ENCODE results near the gene SMAD4.
A peak's percentile ranks its signal among the peaks of the same experiment; 100 is the strongest.
"Not testable (repeated sequence)": the region's sequence is repeated elsewhere in the genome, so short reads cannot be mapped to it uniquely, and the experiment has no call there.

SMAD4 gene

DNA sequence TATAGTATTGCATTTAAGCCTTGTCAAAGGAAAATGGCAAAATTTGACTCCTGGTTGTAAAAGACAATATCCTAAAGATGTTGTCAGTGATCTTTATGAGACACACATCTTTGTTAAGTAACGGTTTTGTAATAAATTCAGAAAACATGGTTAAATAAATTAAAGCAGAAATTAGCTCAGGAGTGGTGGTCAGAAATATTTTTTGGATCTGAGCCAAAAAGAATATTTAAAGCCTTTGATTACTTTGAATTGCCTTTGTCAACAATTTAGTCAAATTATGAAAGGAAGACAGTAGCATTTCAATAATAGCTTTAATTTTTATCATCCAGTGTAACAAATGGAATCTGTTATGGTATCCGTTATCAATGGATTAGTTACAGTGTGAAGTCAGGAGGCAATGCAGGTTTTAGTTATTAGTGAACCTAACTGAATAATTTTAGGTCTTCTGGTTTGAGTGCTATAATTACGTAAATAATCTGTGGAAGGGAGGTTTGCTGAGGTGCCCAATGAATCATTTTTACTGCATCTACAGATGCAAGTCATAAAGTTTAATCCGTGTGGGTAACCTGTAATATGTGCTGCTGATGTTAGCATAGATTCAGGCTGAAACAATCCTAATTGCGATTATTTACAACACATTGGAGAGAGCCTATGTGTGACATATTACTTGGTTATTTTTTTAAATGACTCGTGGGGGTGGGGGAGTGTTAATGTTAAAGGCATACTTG, 42.7 kb downstream of the SMAD4 start:
- no peak for DNase-seq

DNA sequence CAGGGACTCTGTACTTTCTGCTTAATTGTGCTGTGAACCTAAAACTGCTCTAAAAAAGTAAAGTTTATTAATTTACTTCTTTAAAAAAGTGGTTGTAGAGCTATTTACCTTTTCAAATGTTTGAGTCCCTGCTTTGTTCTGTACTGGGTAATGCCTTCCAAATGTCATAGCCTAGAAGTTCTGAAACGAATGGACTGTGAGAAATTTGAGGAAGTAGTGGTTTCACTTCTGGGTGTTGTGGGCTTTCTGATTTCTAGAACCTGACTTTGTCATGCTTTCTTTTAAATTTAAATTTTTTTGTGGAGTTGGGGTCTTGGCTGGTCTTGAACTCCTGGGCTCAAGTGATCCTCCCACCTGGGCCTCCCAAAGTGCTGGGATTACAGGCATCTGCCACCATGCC, 44.6 kb downstream of the SMAD4 start:
- DNase-seq = no peak

DNA sequence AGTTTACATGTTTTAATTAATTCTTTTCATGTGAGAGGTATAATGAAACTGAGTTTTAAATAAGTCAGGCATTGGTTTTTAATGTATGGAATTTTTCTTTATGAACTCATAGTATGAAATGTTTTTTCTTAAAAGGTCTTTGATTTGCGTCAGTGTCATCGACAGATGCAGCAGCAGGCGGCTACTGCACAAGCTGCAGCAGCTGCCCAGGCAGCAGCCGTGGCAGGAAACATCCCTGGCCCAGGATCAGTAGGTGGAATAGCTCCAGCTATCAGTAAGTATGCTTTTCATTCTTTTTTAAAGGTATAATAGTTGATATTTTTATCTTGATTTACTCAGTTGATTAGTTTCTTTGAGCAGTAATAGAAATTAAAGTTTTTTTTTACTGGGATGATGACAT, 46.5 kb downstream of the SMAD4 start:
- DNase-seq = no peak

DNA sequence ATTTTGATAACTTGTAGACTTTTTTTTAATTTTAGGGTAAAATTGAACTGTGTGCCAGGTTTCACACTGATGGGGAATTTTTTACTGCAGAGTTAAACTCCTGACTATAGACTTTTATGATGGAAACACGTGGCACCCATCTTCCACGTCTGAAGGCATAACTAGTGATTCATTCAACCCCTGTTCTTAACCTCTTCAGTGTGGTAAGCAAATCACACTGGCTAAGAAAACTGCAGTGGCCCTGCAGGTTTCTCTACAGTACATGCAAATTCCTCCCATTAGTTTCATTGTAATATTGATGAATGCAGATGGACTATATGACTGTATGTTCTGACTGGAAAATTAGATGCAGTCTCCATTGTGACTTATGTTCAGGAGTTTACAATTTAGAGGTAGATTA, 47.2 kb downstream of the SMAD4 start:
- DNase-seq = no peak

DNA sequence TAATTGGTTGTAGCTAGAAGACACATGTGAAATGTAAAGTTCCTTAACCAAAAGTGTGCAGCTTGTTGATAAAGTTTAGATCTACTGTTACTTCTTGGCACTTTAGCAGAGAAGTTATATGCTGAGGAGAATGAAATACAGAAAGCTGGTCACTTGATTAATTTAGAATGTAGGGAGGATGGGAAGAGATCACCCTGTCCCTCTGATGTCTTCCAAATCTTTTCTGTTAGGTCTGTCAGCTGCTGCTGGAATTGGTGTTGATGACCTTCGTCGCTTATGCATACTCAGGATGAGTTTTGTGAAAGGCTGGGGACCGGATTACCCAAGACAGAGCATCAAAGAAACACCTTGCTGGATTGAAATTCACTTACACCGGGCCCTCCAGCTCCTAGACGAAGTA, 48.0 kb downstream of the SMAD4 start:
- no peak for DNase-seq

DNA sequence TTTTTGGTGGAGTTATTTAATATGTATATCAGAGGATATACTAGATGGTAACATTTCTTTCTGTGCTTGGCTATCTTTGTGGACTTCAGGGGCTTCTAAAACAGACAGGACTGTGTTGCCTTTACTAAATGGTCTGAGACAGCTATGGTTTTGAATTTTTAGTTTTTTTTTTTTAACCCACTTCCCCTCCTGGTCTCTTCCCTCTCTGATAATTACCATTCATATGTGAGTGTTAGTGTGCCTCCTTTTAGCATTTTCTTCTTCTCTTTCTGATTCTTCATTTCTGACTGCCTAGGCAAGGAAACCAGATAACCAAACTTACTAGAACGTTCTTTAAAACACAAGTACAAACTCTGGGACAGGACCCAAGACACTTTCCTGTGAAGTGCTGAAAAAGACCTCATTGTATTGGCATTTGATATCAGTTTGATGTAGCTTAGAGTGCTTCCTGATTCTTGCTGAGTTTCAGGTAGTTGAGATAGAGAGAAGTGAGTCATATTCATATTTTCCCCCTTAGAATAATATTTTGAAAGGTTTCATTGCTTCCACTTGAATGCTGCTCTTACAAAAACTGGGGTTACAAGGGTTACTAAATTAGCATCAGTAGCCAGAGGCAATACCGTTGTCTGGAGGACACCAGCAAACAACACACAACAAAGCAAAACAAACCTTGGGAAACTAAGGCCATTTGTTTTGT, 52.7 kb downstream of the SMAD4 start:
- no peak for DNase-seq

DNA sequence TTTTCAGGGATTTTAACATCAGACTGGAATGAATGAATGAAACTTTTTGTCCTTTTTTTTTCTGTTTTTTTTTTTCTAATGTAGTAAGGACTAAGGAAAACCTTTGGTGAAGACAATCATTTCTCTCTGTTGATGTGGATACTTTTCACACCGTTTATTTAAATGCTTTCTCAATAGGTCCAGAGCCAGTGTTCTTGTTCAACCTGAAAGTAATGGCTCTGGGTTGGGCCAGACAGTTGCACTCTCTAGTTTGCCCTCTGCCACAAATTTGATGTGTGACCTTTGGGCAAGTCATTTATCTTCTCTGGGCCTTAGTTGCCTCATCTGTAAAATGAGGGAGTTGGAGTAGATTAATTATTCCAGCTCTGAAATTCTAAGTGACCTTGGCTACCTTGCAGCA, 53.4 kb downstream of the SMAD4 start:
- DNase-seq = no peak

DNA sequence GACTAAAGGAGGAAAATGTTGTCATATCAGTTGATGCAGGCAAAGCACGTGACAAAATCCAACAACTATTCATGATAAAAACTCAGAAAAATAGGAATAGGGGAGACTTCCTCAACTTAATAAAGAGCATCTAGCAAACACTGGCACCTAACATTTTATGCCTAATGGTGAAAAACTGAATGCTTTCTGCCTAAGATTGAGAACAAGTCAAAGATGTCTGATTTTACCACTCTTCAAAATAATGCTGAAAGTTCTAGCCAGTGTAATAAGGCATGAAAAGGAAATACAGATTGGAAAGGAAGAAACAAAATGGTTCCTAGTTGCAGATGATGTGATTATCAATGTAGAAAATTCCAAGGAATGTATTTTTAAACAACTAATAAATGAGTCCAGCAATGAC, 58.4 kb downstream of the SMAD4 start:
- DNase-seq = no peak

DNA sequence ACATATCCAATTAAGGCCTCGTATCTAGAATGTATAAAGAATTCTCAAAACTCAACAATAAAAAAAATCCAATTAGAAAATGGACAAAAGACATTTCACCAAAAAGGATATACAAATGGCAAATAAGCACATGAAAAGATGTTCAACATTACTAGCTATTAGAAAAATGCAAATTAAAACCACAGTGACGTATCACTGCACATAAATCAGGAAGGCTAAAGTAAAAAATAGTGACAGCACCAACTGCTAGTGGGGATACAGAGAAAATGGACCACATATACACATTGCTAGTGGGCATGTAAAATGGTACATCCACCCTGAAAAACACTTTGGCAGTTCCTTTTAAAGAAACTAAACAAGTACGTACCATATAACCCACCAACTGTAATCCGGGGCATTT, 59.7 kb downstream of the SMAD4 start:
- no peak for DNase-seq

DNA sequence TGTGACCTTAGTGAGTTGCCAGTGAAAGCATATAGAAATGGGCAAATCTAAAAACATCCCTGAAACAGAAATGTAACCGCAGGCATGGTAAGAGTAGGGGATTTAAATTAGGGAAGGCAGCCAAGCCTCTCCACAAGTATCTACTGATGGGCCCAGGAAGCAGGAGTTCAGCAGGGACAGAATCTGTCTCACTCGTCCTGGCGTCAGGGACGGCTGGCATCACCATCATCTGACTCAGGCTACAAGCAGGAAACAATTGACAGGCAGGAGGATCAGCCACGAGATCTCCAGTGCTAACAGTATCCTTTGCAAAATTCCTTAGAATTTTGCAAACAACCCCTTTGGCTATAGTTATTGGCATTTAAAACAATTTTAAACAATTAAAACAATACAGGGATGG, 61.3 kb downstream of the SMAD4 start:
- no peak for DNase-seq

DNA sequence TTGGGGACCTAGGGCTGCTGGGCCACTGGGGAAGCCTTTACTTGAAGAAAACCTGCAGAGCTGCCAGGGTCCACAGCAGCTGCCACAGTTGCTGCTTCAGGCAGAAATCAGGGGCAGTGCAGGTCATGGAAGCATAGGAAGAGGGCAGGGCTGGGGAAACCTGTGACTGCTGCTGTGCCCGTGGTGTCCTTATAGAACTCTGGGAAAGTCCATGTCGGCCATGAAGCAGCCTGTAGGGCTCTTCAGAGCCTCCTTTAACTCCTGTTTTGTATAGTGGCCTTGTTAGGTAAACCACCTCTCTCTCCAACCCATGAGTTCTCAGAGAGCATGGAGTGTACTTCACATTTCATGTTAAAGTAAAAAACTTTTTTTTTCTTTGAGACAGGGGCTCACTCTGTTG, 62.1 kb downstream of the SMAD4 start:
- no peak for DNase-seq

DNA sequence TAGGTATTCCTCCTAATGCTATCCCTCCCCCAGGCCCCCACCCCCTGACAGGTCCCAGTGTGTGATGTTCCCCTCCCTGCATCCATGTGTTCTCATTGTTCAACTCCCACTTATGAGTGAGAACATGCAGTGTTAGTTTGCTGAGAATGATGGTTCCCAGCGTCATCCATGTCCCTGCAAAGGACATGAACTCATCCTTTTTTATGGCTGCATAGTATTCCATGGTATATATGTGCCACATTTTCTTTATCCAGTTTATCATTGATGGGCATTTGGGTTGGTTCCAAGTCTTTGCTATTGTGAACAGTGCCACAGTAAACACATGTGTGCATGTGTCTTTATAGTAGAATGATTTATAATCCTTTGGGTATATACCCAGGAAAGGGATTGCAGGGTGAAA, 63.0 kb downstream of the SMAD4 start:
- DNase-seq = not testable (repeated sequence)

DNA sequence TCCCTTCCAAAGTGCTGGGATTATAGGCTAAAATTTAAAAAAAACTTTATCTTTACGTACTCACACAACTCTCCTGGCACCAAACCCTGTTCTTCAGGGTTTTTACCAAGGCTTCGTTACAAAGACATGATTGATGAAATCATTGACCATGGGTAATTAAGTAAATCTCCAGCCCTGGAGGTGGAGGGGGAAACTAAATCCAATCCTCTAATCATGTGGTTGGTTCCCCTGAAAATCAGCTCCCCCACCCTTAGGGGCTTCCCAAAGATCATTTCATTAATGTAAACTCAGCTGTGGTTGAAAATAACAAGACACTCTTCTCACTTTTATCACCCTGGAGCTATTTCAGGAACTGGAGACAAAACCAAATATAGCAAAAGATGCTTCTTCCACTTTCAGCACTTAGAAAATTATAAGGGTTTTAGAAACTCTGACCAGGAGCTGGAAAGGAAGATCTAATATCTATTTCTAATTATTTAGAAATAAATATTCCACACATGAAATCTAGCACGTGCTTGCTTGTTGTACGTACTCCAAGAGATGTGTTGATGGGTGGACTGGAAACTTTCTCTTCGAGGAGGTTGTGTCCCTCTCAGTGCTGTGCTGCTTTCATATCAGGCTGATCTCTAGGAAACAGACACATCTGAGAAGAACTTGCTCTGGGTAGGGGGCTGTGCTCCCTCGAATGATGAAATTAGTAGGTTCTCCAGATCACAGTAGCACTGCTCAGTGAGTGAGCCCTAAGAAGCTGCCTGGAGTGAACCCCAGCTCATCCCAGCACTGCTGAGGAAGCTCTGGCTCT, 67.2 kb downstream of the SMAD4 start:
- DNase-seq = no peak

DNA sequence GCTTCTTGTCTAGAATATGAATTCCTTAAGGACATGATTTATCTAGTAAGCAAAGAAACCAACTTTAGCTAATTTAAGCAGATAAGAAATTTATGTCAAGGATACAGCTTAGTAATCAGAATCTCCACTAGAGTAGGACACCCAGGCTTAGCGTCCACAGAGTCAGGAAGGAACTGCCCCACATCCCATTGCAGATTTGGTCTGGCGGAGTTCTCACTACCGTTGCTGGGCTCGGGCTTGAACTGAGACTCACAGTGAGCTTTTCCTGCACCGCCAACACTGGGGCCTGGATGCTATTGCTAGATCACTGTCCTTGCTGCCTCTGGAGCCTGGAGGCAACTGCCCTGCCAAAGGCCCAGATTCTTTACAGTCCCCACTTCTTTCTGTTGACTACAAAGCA, 68.1 kb downstream of the SMAD4 start:
- DNase-seq = no peak

DNA sequence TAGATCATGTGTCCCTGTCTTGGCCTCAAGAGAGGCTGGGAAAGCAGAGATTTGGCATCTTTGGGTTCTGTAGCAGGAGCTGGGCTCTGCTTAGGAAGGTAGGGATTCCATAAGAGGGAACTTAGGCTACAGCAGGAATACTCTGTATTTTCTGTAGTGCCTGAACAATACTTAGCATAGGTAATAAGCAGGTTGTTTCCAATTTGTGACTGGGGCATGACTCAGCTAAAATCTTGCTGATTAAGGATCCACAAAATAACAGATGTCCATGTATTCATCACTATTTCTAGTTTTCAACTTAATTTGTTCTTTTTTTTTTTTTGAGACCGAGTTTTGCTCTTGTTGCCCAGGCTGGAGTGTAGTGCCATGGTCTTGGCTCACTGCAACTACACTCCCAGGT, 68.5 kb downstream of the SMAD4 start:
- no peak for DNase-seq

DNA sequence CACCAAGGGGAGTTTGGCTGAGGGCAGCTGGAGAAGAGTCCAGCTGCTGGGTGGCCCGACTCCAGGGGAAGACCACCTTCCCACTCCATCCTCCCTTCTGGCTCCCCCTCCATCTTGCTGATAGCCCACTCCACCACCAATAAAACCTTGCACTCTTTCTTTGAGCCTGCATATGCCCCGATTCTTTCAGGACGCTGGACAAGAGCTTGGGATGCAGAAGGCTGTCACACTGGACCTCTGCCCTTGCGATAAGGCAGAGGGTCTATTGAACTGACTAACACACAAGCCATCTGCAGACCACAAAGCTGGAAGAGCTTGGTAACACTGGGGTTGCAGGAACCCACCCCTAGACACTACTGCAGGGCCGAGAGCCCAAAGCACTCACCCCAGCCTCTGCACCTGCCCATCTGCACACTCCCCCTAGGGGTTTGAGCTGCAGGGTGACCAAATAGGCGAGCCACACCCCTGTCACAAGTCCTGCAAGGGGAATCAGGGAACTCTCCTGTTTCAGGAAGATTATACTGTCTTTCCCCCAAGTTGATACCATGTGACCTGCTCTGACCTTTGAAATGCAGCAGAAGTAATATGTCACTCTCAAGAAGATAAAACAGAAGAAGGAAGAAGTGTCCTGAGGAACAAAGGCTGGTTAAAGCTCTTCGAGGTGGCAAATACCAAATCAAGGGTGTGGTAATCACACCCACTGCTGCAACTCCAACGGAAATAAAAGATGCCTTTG, 70.5 kb downstream of the SMAD4 start:
- DNase-seq = no peak

DNA sequence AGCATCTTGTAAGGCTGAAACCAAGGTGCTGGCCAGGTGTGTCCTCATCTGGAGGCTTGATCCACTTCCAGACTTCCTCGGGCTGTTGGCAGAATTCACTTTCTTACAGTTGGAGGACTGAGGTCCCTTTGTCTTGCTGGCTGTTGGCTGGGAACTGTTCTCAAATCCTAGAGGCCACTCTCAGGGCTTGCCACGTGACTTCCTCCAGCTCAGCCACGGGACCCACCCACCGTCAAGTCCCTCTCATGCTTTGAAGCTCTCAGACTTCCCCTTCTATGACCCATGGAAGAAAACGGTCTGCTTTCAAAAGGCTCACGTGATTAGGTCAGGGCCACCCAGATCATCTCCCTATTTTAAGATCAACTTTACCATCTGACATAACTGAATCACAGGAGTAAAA, 77.1 kb downstream of the SMAD4 start:
- peak in 1 of 2 donors; percentile 17 for DNase-seq

DNA sequence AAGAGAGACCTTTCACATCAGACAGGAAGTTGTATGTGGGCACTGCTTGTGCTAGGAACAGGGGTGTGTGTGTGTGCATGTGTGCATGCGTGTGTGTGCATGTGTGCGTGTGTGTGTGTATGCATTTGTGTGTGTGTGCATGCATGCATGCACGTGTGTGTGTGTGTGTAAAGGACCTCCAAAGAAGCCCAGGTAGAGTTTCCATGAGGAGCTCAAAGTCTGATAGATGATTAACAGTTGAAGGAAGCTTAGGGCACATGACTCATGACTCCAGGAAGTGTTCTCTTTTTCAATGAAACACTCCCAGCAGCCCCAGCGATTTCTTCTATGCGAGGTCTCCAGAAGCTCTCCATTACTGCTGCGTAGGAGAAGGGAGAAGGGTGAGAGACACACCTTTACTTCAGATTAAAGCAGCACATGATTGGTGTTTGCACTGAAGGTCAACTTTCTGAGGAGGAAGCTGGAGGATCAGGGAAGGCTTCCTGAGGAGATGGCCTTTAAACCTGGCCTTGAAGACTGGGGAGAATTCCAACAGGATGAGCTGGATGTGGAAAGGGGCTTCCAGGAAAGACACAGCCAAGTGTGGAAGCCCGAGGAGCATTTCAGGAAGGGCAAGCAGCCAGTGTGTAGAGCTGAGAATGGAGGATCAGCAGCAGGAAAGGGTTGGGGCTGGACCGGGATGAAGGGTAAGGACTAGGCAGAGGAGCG, 77.7 kb downstream of the SMAD4 start:
- no peak for DNase-seq

DNA sequence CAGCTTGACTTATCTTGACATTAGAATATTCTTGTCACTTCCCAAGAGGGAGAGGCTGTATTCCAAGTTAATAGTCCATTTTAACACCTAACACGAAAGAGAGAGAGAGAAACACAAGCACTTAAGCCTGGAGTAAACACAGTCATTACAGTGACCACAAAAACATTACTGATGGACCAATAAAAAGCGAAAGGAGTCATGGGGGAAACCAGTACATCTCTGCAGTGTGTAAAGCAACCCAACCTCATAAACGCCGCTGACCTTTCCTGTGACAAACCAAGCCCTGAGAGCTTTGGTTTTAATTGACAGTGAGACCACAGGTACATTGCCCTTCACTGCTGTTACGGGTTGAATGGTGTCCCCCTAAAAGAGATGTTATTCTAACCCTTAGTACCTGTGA, 78.3 kb downstream of the SMAD4 start:
- no peak for DNase-seq

DNA sequence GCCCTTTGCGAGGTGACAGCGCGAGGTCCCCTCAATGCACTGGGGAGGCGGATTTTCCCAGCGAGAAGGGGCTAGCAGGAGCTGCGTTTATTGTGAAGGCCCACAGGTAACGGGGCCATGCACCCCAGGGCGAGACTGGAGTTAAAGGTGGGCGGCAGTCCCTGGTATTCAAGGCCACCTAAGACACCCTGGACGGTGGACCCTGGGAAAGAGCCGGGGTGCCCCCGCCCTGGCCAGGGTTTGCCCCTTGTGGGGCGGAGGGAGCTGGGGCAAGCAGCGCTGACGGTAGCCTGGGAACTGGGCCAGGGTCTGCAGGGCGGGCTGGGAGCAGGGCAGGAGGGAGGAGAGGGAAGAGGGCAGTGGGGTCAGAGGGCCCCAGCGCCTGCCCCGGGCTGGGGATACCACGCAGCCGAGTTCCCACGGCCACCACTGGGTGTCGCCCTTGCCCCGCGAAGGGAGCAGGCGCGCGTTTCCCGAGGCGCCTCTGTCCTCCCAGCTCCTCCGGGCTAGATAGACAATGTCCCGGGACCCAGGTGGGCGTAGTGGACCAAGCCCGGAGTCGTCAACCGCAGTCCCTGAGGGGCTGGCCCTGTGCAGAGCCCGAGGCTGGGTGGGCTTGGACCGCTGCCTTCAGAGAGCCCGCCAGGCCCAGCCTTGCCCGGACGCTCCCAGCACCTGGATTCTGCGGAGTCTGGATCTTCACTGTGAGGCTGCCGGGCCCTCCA, 80.2 kb downstream of the SMAD4 start:
- DNase-seq = peak; percentile 51 to 57

DNA sequence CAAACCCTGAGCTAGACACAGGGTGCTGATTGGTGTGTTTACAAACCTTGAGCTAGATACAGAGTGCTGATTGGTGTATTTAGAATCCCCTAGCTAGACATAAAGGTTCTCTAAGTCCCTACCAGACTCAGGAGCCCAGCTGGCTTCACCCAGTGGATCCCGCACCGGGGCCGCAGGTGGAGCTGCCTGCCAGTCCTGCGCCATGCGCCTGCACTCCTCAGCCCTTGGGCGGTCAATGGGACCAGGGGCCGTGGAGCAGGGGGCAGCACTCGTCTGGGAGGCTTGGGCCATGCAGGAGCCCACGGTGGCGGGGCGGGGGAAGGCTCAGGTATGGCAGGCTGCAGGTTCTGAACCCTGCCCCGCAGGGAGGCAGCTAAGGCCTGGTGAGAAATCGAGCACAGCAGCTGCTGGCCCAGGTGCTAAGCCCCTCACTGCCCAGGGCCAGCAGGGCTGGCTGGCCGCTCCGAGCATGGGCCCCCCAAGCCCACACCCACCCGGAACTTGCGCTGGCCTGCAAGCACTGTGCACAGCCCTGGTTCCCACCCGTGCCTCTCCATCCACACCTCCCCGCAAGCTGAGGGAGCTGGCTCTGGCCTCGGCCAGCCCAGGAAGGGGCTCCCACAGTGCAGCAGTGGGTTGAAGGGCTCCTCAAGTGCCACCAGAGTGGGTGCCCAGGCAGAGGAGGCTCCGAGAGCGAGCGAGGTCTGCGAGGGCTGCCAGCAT, 81.8 kb downstream of the SMAD4 start:
- DNase-seq = not testable (repeated sequence)

Measured in CD4-positive, alpha-beta T cell treated with Interleukin-4 for 1 hour (primary cell).